H1 (cell line): ENCODE data around the gene EEF1AKMT3. TPM values are rescaled to one million over a fixed set of nuclear protein-coding genes. Genes with fewer than 3 reads are reported as not detected.

ENCODE experiments used
- CTCF ChIA-PET: fragments of 300-600 bp; sonication (Branson Sonifier 250); formaldehyde crosslinking; loops from one replicate; lab custom pipeline; 2021; ENCODE audit not compliant: partially characterized antibody; lab: Charles Lee
- POLR2A ChIA-PET: fragments of 300-600 bp; sonication (Branson Sonifier 250); formaldehyde crosslinking; loops from one replicate; lab custom pipeline; 2021; ENCODE audit warnings: inconsistent platforms; ENCODE audit not compliant: partially characterized antibody; lab: Charles Lee
- DNase-seq, 2 experiments: peaks; one replicate each; pipeline versions ENCODE4 v3.0.0 to v3.0.0-alpha.2; 2010 to 2022; ENCODE audit warnings: low spot score in 2 of 2, low read depth in 1 of 2, mixed read lengths in 1 of 2
- FAIRE-seq: peaks from 2 replicates; lab custom pipeline; 2011; peaks lifted over from hg19 to GRCh38; lab: Jason Lieb, UNC
- H2AFZ ChIP-seq: 2 replicates; pipeline ENCODE4 v1.8.1; 2012; ENCODE audit warnings: low read length, inconsistent platforms
- H2AK5ac ChIP-seq: 2 replicates; pipeline ENCODE4 v1.6.1; 2013; ENCODE audit warnings: low read depth, low read length
- H2BK120ac ChIP-seq: replicated peaks from 2 replicates; pipeline ENCODE3; 2013; ENCODE audit warnings: low read depth, low read length, inconsistent platforms
- H2BK12ac ChIP-seq: 2 replicates; pipeline ENCODE4 v1.6.1; 2013; ENCODE audit warnings: low read depth, low read length
- H2BK15ac ChIP-seq: 2 replicates; pipeline ENCODE4 v1.6.1; 2013; ENCODE audit warnings: low read length
- H2BK20ac ChIP-seq: 2 replicates; pipeline ENCODE4 v1.6.1; 2013; ENCODE audit warnings: low read length
- H2BK5ac ChIP-seq: 2 replicates; pipeline ENCODE4 v1.6.1; 2013; ENCODE audit warnings: low read depth, low read length
- H3K14ac ChIP-seq: 2 replicates; pipeline ENCODE4 v1.6.1; 2013; ENCODE audit warnings: inconsistent platforms; ENCODE audit not compliant: insufficient read length
- H3K18ac ChIP-seq: 2 replicates; pipeline ENCODE4 v1.6.1; 2013; ENCODE audit warnings: low read length; ENCODE audit errors: extremely low read depth
- H3K23ac ChIP-seq: 2 replicates; pipeline ENCODE4 v1.6.1; 2013; ENCODE audit warnings: inconsistent platforms; ENCODE audit not compliant: insufficient read length
- H3K23me2 ChIP-seq: 2 replicates; pipeline ENCODE4 v1.6.1; 2013; ENCODE audit warnings: low read depth, low read length
- H3K27ac ChIP-seq: 2 replicates; pipeline ENCODE4 v1.6.1; 2011; ENCODE audit warnings: low read depth, low read length, inconsistent platforms
- H3K27me3 ChIP-seq, 4 experiments: replicated peaks in 1 of 4; 1 replicate in 1 of 4; 2 replicates in 3 of 4; pipeline versions ENCODE4 v1.6.1 to v1.8.1; 2011 to 2013; ENCODE audit warnings: low read length in 3 of 4, mild to moderate bottlenecking in 3 of 4, inconsistent platforms in 2 of 4, mixed read lengths in 2 of 4, moderate library complexity in 1 of 4; ENCODE audit not compliant: control insufficient read depth in 3 of 4, insufficient read depth in 3 of 4; ENCODE audit errors: extremely low read depth in 1 of 4
- H3K36me3 ChIP-seq, 4 experiments: 2 replicates each; pipeline versions ENCODE4 v1.6.1 to v1.8.1; 2011 to 2013; ENCODE audit warnings: mild to moderate bottlenecking in 4 of 4, low read length in 3 of 4, moderate library complexity in 2 of 4, control low read depth in 1 of 4, inconsistent platforms in 1 of 4; ENCODE audit not compliant: insufficient read depth in 4 of 4, control insufficient read depth in 2 of 4
- H3K4ac ChIP-seq: replicated peaks from 2 replicates; pipeline ENCODE3; 2013; ENCODE audit warnings: low read length, low read depth, mixed read lengths, inconsistent platforms; ENCODE audit not compliant: insufficient read length
- H3K4me1 ChIP-seq, 4 experiments: replicated peaks in 1 of 4; 1 replicate in 1 of 4; 2 replicates in 3 of 4; pipeline versions ENCODE4 v1.6.1 to v1.8.1; 2011 to 2013; ENCODE audit warnings: low read length in 3 of 4, inconsistent platforms in 2 of 4, mixed read lengths in 1 of 4; ENCODE audit not compliant: insufficient read depth in 4 of 4, control insufficient read depth in 3 of 4
- H3K4me2 ChIP-seq, 2 experiments: 2 replicates each; pipeline versions ENCODE4 v1.6.1 to v1.8.1; 2011 to 2013; ENCODE audit warnings: low read depth in 2 of 2, low read length in 2 of 2, control low read depth in 1 of 2, inconsistent platforms in 1 of 2, mild to moderate bottlenecking in 1 of 2; ENCODE audit not compliant: insufficient read depth in 1 of 2
- H3K4me3 ChIP-seq, 4 experiments: fragments of 200-600, 300-600 bp in 1 of 4; sonication (generic), shearing (Covaris generic), sonication (Bioruptor Twin) in 1 of 4; 2 replicates each; pipeline versions ENCODE4 v1.5.1 to v1.8.1; 2011 to 2016; ENCODE audit warnings: low read length in 4 of 4, low read depth in 3 of 4, control low read depth in 2 of 4, inconsistent platforms in 2 of 4, mild to moderate bottlenecking in 2 of 4, mixed read lengths in 1 of 4, moderate library complexity in 1 of 4; ENCODE audit not compliant: insufficient read depth in 2 of 4; ENCODE audit errors: extremely low read depth in 1 of 4
- H3K56ac ChIP-seq: replicated peaks from 2 replicates; pipeline ENCODE3; 2013; ENCODE audit warnings: low read depth, mild to moderate bottlenecking, mixed read lengths, low read length, inconsistent platforms; ENCODE audit not compliant: insufficient read length
- H3K79me1 ChIP-seq: 2 replicates; pipeline ENCODE4 v1.6.1; 2013; ENCODE audit warnings: low read depth, low read length, control low read depth
- H3K79me2 ChIP-seq, 2 experiments: 2 replicates each; pipeline versions ENCODE4 v1.6.1 to v1.8.1; 2012 to 2013; ENCODE audit warnings: low read length in 2 of 2, mild to moderate bottlenecking in 2 of 2, inconsistent platforms in 1 of 2; ENCODE audit not compliant: insufficient read depth in 2 of 2, control insufficient read depth in 1 of 2
- H3K9ac ChIP-seq, 4 experiments: replicated peaks in 1 of 4; 1 replicate in 1 of 4; 2 replicates in 3 of 4; pipeline versions ENCODE4 v1.6.1 to v1.8.1; 2011 to 2013; ENCODE audit warnings: low read depth in 3 of 4, low read length in 3 of 4, control low read depth in 2 of 4, mild to moderate bottlenecking in 2 of 4, moderate library complexity in 2 of 4, inconsistent platforms in 1 of 4; ENCODE audit errors: extremely low read depth in 1 of 4
- H3K9me3 ChIP-seq, 2 experiments: 2 replicates each; pipeline versions ENCODE4 v1.6.1 to v1.8.1; 2012 to 2013; ENCODE audit warnings: mild to moderate bottlenecking in 2 of 2, moderate library complexity in 2 of 2, control low read depth in 1 of 2, inconsistent platforms in 1 of 2, low read depth in 1 of 2, low read length in 1 of 2, mixed read lengths in 1 of 2; ENCODE audit not compliant: insufficient read depth in 2 of 2
- H4K20me1 ChIP-seq, 2 experiments: replicated peaks in 1 of 2; 2 replicates each; pipeline versions ENCODE3 to v1.8.1; 2011 to 2013; ENCODE audit warnings: inconsistent platforms in 2 of 2, low read length in 2 of 2, mild to moderate bottlenecking in 1 of 2; ENCODE audit not compliant: insufficient read depth in 2 of 2, control insufficient read depth in 1 of 2
- H4K5ac ChIP-seq: 2 replicates; pipeline ENCODE4 v1.6.1; 2013; ENCODE audit warnings: low read length, low read depth, mixed read lengths, inconsistent platforms; ENCODE audit not compliant: insufficient read length
- H4K8ac ChIP-seq: 2 replicates; pipeline ENCODE4 v1.8.0; 2013; ENCODE audit warnings: mild to moderate bottlenecking, moderate library complexity, low read length, inconsistent platforms; ENCODE audit not compliant: insufficient read depth; ENCODE audit errors: extremely low read depth
- H4K91ac ChIP-seq: replicated peaks from 2 replicates; pipeline ENCODE3; 2013; ENCODE audit warnings: low read length, mixed read lengths, inconsistent platforms; ENCODE audit not compliant: insufficient read length
- BACH1 ChIP-seq: IDR thresholded peaks from 2 replicates; pipeline ENCODE4 v1.6.1; 2012; ENCODE audit warnings: low read length, improper control_type of control experiment
- CHD2 ChIP-seq: IDR thresholded peaks from 2 replicates; pipeline ENCODE4 v1.6.1; 2012; ENCODE audit warnings: low read length, improper control_type of control experiment
- EZH2 ChIP-seq: fragments of 200-600 bp; sonication (generic); IDR thresholded peaks from 2 replicates; pipeline ENCODE4 v1.7.1; 2012; ENCODE audit warnings: low read depth, mild to moderate bottlenecking, moderate library complexity, low read length, inconsistent platforms; ENCODE audit not compliant: severe bottlenecking
- HDAC2 ChIP-seq, 2 experiments: fragments of 300-600 bp in 1 of 2; sonication (generic) in 1 of 2; IDR thresholded peaks; 2 replicates each; pipeline ENCODE4 v1.6.1; 2011 to 2012; ENCODE audit warnings: low read depth in 2 of 2, low read length in 2 of 2, mild to moderate bottlenecking in 2 of 2, moderate library complexity in 2 of 2, borderline replicate concordance in 1 of 2, inconsistent platforms in 1 of 2
- MAX ChIP-seq: IDR thresholded peaks from 2 replicates; pipeline ENCODE4 v1.6.1; 2012; ENCODE audit warnings: inconsistent platforms
- SP4 ChIP-seq: IDR thresholded peaks from 2 replicates; pipeline ENCODE4 v1.6.1; 2012; ENCODE audit warnings: low read length, inconsistent platforms
- SUZ12 ChIP-seq: fragments of 200-600 bp; sonication (generic); IDR thresholded peaks from 2 replicates; pipeline ENCODE4 v1.6.1; 2012; ENCODE audit warnings: mild to moderate bottlenecking, inconsistent platforms, low read length, moderate library complexity, mixed read lengths
- TEAD4 ChIP-seq: IDR thresholded peaks from 2 replicates; pipeline ENCODE4 v1.6.1; 2012; ENCODE audit warnings: low read depth, low read length, inconsistent platforms, mixed read lengths
- WGBS, 2 experiments: shearing (Covaris generic) in 1 of 2; methylation state at CpG; one replicate each; pipeline versions ENCODE4 v1.1.6 to v1.1.7; 2013 to 2015; ENCODE audit warnings: low lambda C conversion rate in 2 of 2, mixed read lengths in 2 of 2, inconsistent platforms in 1 of 2, low coverage in 1 of 2, missing lambda C conversion rate in 1 of 2; ENCODE audit not compliant: insufficient replicate concordance in 2 of 2, insufficient coverage in 1 of 2, insufficient read length in 1 of 2; ENCODE audit errors: extremely low coverage in 1 of 2, missing lambda C conversion rate in 1 of 2; 5-methylcytosine and 5-hydroxymethylcytosine counted together
- polyA plus RNA-seq, 7 experiments: library from polyadenylated mRNA; depleted of rRNA in 3 of 7; stranded (reverse) in 5 of 7; unstranded in 2 of 7; fragments of >200 nt in 5 of 7; fragments of 200-250 nt in 2 of 7; gene quantifications; 1 replicate in 5 of 7; 2 replicates in 1 of 7; 4 replicates in 1 of 7; pipeline versions ENCODE4 v1.2.1 to v1.2.3, GENCODE V29; 2011 to 2013; ENCODE audit warnings: missing spikeins in 2 of 7, mixed read lengths in 2 of 7
- total RNA-seq: library from RNA; stranded (reverse); fragmentation: NEBNext Ultra II Directional; extraction: Animal tissue kit (Norgen Biotek cat#: 25700); gene quantifications from 2 replicates; pipeline ENCODE4 v1.2.1, GENCODE V29; 2021

The EEF1AKMT3 gene
- total and polyA plus RNA-seq, 2 of the 8 experiments (the other 6 are each of a cell fraction or from before 2014, with no cell fraction given) = 3.1 to 4.4 TPM

GRCh38 chr12:57726884-57727757 is 45.3 kb upstream of the EEF1AKMT3 start:
- no peak overlapping the region for H3K27ac ChIP-seq
- POLR2A ChIA-PET = interaction anchor here (0.7 to 7.4 kb wide), 11 partner anchors 10 to 119 kb away, joined by 3 to 59 read pairs (median 4); partner anchors contain the start of genes AGAP2, B4GALNT1, EEF1AKMT3 and METTL1
- CTCF ChIA-PET = interaction anchor here (0.8 to 11.7 kb wide), 20 partner anchors 11 to 145 kb away, joined by 3 to 149 read pairs (median 5); partner anchors contain the start of genes AGAP2, OS9 and TSPAN31

More at GRCh38 chr12:57726884-57727757, 45.3 kb upstream of the EEF1AKMT3 start:
- H3K79me2 ChIP-seq = no peaks in the 10 kb centered on the region
- peaks cover 19 to 78% (median 55%) of the 10 kb centered on the region in 4 experiments for H3K27me3 ChIP-seq
- H4K8ac ChIP-seq = peak overlapping the region; percentile 81
- H2BK15ac ChIP-seq = no peak overlapping the region
- no peak overlapping the region for H2BK20ac ChIP-seq
- H4K20me1 ChIP-seq = peaks cover 2 to 7% of the 10 kb centered on the region in 2 experiments
- DNase-seq = peak in 1 of 2 experiments; percentile 77
- no peak overlapping the region for H2AK5ac ChIP-seq
- H3K9me3 ChIP-seq = no peaks in the 10 kb centered on the region
- peak; percentile 52; the same call in 1 of the 2 replicates for TF ChIP-seq BACH1
- 0 out of 4 replicates have a peak, but pooled peaks of 1 of the 2 experiments have one; percentile 72 for TF ChIP-seq HDAC2 (IDR thresholded peaks at IDR 0.05; ENCODE audit: borderline replicate concordance in 1 of 2, low read depth in 2 of 2, low read length in 2 of 2)
- TF ChIP-seq SUZ12 = peak; percentile 68
- TF ChIP-seq EZH2 = peak; percentile 80
- 0 out of 2 replicates have a peak, but pooled peaks have one; percentile 11 for TF ChIP-seq MAX
- no peak for TF ChIP-seq CHD2
- 0 out of 2 replicates have a peak, but pooled peaks have one; percentile 47 for TF ChIP-seq SP4
- TF ChIP-seq TEAD4 = no peak
- TF ChIP-seq, all 59 proteins: peak for 6
- no peaks in the 10 kb centered on the region for H3K36me3 ChIP-seq
- H3K4ac ChIP-seq = no peak overlapping the region
- peak overlapping the region; percentile 52 to 95 for H3K4me2 ChIP-seq
- H4K91ac ChIP-seq = no peak overlapping the region
- no peak overlapping the region for H3K23ac ChIP-seq
- no peak overlapping the region for H2BK5ac ChIP-seq
- no peak overlapping the region for H3K14ac ChIP-seq
- 13% methylated on average over 49 of the region's 76 CpGs; no CpG with 5 or more reads in 1 of the 2 experiments for WGBS, 2 experiments
- 0 out of 2 replicates have a peak overlapping the region, but pooled peaks have one; percentile 55 for H2BK12ac ChIP-seq
- no peak overlapping the region for H3K18ac ChIP-seq
- FAIRE-seq = no peak
- peaks cover 12% of the 10 kb centered on the region; the same call in 1 of the 2 replicates for H3K23me2 ChIP-seq
- no peak overlapping the region for H4K5ac ChIP-seq
- H3K79me1 ChIP-seq = no peaks in the 10 kb centered on the region
- no peak overlapping the region for H3K9ac ChIP-seq
- H3K56ac ChIP-seq = no peak overlapping the region
- H2BK120ac ChIP-seq = no peak overlapping the region
- no peak overlapping the region for H2AFZ ChIP-seq
- peak overlapping the region; percentile 51 to 82 (median 65) for H3K4me3 ChIP-seq
- peaks cover 0 to 20% (median 13%) of the 10 kb centered on the region in 4 experiments; a peak in 5 of 7 replicates for H3K4me1 ChIP-seq
